Ramos (cell line): ENCODE data around the gene MPV17L.
"Not testable (repeated sequence)": the region's sequence is repeated elsewhere in the genome, so short reads cannot be mapped to it uniquely, and the experiment has no call there.

ENCODE experiments used
- in situ Hi-C: fragments of 300-500 bp; cut with MboI; formaldehyde crosslinking; loops from one replicate; pipeline ENCODE4 v1.14.3; 2022; ENCODE audit warnings: low sequenced_read_pairs; ENCODE audit not compliant: unreplicated experiment

MPV17L gene

DNA sequence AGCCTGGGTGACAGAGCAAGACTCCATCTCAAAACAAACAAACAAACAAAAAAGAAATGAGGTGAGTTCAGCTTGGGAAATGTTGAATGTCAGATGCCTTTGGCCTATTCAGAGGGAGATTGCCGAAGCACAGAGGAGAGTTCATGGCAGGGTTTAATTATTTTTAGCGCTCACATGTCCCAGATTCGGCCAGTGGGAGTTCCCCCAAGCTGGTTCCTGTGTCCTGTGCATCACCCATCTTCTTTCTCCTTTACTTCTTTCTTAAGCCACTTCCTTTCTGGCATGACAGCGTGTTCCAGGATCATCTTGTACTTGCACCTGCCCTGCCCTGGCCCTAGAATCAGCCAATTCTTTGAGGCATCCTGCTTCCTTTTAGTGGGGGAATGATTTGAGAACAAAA, 9.2 kb downstream of the MPV17L start:
- in situ Hi-C loops: no loop called here

GRCh38 chr16:15407756-15408155, 12.2 kb downstream of the MPV17L start:
- in situ Hi-C loops: not testable (repeated sequence)

GRCh38 chr16:15409476-15409875, 13.9 kb downstream of the MPV17L start:
- in situ Hi-C loops: not testable (repeated sequence)

- in situ Hi-C loops: no loop called here
Measured at GRCh38 chr16:15415511-15415985, 20.0 kb downstream of the MPV17L start.

DNA sequence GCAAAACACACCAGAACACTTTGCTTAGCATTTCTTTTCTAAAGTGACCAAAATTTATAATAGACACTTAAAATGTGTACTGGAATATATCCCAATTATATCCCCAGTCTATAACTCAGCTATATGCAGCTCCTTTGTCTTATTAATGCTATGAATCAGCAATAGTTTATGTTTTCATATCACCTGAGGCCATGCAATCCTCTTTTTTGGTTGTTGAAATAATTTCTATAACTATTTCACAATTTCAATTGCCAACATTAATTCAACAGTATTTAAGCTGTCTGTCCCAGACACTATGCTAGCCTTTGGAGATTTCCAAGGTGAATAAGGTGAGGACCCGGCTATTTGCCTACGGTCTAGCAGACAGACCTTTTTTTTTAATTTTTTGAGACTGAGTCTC, 21.6 kb downstream of the MPV17L start:
- in situ Hi-C loops: no loop called here

- in situ Hi-C loops: no loop called here
Measured at GRCh38 chr16:15418206-15418605, 22.7 kb downstream of the MPV17L start.

- in situ Hi-C loops: loop anchor here (10.0 kb wide), 1 partner anchor 293 kb away; no protein-coding TSS in a partner anchor
Measured at GRCh38 chr16:15421696-15422095, 26.1 kb downstream of the MPV17L start.

DNA sequence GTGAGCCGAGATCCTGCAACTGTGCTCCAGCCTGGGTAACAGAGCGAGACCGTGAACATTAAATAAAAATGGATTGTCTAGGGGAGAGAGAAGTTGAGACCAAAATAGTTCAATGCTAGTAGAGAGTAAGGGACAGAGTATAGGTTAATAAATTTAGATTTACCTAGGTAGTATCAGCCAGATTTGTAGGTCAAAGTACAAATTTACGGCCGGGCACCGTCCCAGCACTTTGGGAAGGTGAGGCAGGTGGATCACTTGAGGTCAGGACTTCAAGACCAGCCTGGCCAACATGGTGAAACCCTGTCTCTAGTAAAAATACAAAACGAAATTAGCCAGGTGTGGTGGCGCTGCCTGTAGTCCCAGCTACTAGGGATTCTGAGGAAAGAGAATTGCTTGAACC, 26.7 kb downstream of the MPV17L start:
- in situ Hi-C loops: loop anchor here (10.0 kb wide), 1 partner anchor 293 kb away; no protein-coding TSS in a partner anchor

GRCh38 chr16:15425861-15426260, 30.3 kb downstream of the MPV17L start:
- in situ Hi-C loops: loop anchor here (10.0 kb wide), 1 partner anchor 289 kb away; no protein-coding TSS in a partner anchor

DNA sequence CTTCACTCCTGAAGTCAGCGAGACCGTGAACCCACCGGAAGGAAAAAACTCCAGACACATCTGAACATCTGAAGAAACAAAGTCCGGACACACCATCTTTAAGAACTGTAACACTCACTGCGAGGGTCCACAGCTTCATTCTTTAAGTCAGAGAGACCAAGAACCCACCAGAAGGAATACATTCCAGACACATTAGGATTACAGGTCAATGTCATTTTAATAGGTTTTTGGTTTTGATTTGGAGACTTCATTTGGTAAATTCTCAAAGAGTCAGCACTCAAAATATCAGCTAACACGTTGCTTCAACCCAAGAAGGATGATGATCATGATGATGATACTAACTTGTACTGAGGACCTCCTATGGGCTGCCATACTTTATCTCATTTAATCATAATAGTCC, 31.2 kb downstream of the MPV17L start:
- in situ Hi-C loops: loop anchor here (10.0 kb wide), 1 partner anchor 288 kb away; no protein-coding TSS in a partner anchor

- in situ Hi-C loops: loop anchor here (10.0 kb wide), 1 partner anchor 287 kb away; no protein-coding TSS in a partner anchor
Measured at GRCh38 chr16:15427648-15428239, 32.2 kb downstream of the MPV17L start.

GRCh38 chr16:15430884-15431283, 35.3 kb downstream of the MPV17L start:
- in situ Hi-C loops: not testable (repeated sequence)

GRCh38 chr16:15434079-15434424, 38.5 kb downstream of the MPV17L start:
- in situ Hi-C loops: no loop called here

- in situ Hi-C loops: no loop called here
Measured at GRCh38 chr16:15434425-15435215, 39.1 kb downstream of the MPV17L start, which contains the start of gene BMERB1. TSS of gene BMERB1 (plus strand) at chr16:15434588. CDS start at chr16:15434654, 66 bp downstream.

DNA sequence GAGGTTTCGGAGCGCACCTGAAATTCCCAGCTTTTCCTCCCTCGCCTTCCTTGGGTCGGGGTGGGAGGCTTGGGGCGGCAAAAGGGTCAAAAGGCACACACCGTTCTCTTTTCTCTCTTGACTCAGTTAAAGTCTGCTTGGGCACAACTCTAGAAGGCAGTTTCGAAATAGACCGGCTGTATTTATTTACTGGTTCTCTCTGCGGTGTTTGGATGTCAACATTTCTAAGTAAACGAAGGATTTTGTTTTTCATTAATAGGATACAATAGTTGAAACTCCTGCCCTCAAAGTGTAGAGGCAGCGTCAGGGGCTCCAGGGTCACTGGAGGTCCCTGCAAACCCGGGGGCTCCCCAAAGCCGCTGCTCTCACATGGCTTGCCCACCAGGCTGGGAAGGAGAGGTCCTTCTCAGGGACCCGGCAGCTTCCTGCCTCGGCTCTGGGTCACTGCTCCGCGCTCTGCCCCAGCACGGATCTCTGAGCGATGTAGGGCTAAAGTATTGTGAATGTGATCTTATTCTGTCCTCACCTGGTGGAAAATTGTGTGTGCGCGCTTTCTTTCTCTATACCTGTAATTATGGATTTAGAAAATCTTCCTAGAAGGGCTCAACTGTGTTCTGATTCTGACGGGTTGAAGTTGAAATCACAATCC, 39.8 kb downstream of the MPV17L start:
- in situ Hi-C loops: no loop called here

GRCh38 chr16:15439102-15439501, 43.5 kb downstream of the MPV17L start:
- in situ Hi-C loops: no loop called here

DNA sequence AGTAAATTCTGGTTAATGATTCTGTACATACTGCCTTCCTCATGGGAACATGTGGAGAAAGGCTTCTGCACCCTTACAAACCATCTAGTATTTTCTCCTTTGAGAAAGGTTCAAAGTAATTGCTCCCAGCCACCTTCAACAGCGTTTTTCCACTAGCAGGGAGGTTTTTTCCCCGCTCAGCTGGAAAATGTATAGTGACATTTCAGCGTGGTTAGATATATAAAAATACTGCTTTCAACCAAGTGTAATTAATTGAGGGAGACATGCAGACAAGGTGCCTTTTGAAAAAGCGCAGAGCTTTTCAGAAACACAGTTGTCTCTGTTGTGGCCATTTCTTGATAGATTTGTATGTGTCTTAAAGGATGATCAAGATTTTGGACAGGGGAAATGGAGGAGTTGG, 44.0 kb downstream of the MPV17L start:
- in situ Hi-C loops: no loop called here

- in situ Hi-C loops: loop anchor here (10.0 kb wide), 1 partner anchor 56 kb away; no protein-coding TSS in a partner anchor
Measured at GRCh38 chr16:15440852-15441251, 45.3 kb downstream of the MPV17L start.

DNA sequence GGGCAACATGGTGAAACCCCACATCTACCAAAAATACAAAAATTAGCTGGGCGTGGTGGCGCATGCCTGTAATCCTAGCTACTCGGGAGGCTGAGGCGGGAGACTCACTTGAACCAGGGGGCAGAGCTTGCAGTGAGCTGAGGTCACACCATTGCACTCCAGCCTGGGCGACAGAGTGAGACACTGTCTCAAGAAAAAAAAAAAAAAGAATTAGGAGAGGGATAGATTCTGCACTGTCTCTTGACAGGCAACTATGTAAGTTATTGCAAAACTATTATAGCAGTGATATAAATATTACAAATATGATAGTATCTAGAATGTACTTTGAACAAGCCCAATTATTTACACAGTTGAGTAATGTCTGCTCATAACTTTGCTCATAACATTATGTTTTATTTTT, 46.6 kb downstream of the MPV17L start:
- in situ Hi-C loops: loop anchor here (10.0 kb wide), 1 partner anchor 57 kb away; no protein-coding TSS in a partner anchor

DNA sequence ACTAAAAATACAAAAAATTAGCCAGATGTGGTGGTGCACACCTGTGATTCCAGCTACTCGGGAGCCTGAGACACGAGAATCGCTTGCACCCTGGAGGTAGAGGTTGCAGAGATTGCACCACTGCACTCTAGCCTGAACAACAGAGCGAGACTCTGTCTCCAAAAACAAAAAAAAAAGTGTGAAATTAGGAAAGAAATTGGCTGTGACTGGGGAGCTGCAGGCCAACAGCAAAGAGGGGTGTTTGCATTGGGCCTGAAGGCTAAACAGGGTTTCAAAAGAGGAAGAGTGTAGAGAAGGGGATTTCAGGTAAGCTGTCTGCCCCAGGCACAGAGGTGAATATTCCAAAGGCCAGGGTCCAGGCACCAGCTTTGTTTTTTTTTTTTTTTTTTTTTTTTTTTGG, 48.2 kb downstream of the MPV17L start:
- in situ Hi-C loops: loop anchor here (10.0 kb wide), 1 partner anchor 59 kb away; no protein-coding TSS in a partner anchor

GRCh38 chr16:15444264-15444663, 48.7 kb downstream of the MPV17L start:
- in situ Hi-C loops: loop anchor here (10.0 kb wide), 1 partner anchor 59 kb away; no protein-coding TSS in a partner anchor
